GM12865 (cell line): ENCODE data around the gene KCNIP4.

Source experiments
- DNase-seq: peaks from one replicate; pipeline ENCODE4 v3.0.0; 2010; ENCODE audit warnings: low read depth
- H3K4me3 ChIP-seq: 2 replicates; pipeline ENCODE4 v1.5.1; 2011; ENCODE audit warnings: mild to moderate bottlenecking, low read depth, low read length, control low read depth
- CTCF ChIP-seq: IDR thresholded peaks from 2 replicates; pipeline ENCODE4 v1.5.1; 2011; ENCODE audit warnings: low read length, control low read depth, low read depth, inconsistent platforms; ENCODE audit not compliant: insufficient read depth; ENCODE audit errors: missing control alignments

KCNIP4 gene

GRCh38 chr4:21083413-21083812 is 865.2 kb downstream of the KCNIP4 start:
- DNase-seq: no peak
- no peak overlapping the region for H3K4me3 ChIP-seq
- TF ChIP-seq CTCF: no peak

DNA sequence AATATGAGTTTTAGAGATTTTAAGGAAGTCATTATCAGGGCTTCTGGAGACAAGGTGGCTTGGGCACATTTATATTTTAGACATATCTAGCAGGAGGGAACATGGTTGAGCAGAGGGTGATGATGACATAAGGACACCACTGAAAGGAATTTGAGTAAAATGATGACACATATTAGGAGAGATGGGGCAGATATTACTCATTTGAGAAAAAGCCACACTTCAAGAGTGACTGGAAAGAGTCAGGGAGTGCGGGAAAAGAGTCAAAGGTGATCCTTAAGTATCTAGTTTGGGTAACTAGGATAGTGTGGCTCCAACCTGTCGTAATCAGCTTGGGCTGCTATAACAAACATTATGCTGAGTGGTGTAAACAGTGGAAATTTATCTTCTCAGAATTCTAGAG is 870.6 kb downstream of the KCNIP4 start:
- H3K4me3 ChIP-seq: no peak overlapping the region
- no peak for TF ChIP-seq CTCF
- no peak for DNase-seq

DNA sequence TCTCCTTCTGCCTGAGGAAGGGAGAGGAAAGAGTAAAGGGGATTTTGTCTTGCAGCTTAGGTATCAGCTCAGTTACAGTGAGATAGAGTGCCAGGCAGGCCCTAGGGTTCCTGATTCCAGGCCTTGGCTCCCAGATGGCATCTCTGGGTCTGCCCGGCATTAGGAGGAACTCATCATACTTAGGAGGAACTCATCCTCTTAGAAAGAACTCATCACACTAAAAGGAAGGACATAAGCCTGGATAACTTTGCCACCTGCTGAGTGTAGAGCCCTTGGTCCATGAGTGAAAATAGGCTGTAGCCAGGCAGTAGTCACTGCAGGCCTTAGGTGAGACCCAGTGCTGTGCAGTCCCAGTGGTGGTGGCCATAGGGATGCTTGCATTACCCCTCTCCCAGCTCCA is 881.2 kb downstream of the KCNIP4 start:
- no peak overlapping the region for H3K4me3 ChIP-seq
- no peak for TF ChIP-seq CTCF
- DNase-seq: no peak

DNA sequence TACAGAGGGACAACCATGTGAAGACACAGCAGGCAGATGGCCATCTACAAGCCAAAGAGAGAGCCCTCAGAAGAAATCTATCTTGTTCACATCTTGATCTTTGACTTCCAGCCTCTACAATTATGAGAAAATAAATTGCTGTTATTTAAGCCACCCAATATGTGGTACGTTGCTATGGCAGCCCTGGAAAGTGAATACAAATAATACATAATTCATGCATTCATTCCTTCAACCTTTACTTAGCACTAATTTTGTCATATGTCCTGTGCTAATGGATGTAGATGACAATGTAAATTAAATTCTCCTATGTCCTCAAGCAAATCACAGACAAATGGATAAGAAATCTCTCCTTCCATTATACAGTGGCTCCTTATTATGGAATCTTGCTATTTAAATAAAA is 886.7 kb downstream of the KCNIP4 start:
- H3K4me3 ChIP-seq: no peak overlapping the region
- no peak for TF ChIP-seq CTCF
- no peak for DNase-seq

- TF ChIP-seq CTCF: no peak
- no peak for DNase-seq
- H3K4me3 ChIP-seq: no peak overlapping the region
Observed at GRCh38 chr4:21046141-21046540, 902.4 kb downstream of the KCNIP4 start.

DNA sequence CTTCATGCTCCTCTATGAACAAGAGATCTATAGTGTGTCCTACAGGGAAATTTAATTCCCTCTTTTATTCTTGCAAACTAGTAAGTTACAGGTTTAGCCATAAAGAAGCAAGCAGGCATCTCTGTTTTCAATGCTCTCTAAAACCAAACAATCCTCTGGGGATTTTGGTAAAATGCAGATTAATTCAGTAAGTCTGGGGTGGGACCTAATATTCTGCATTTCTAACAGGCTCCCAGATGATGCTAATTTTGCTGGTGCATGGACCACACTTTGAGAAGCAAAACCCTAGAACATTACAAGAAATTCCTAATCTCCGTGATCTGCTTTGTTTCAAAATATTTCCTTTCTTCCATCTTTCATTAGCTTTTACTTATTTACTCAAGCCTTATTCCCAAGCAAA is 903.5 kb downstream of the KCNIP4 start:
- no peak overlapping the region for H3K4me3 ChIP-seq
- TF ChIP-seq CTCF: no peak
- no peak for DNase-seq

GRCh38 chr4:21041708-21042107 is 906.9 kb downstream of the KCNIP4 start:
- H3K4me3 ChIP-seq: no peak overlapping the region
- no peak for DNase-seq
- TF ChIP-seq CTCF: no peak
